Breast epithelium (tissue), 4 donors: ENCODE measurements around the gene HIC1. TPM values are rescaled to one million over a fixed set of nuclear protein-coding genes. Genes with fewer than 3 reads are reported as not detected.

ENCODE experiments used
- DNase-seq, 2 donors: peaks; one replicate each; pipeline ENCODE4 v3.0.0-alpha.2; 2019; ENCODE audit warnings: low spot score in 2 of 2
- H3K27ac ChIP-seq, 2 donors: fragments of 200-600 bp; sonication (generic) in 1 of 2; one replicate each; pipeline ENCODE4 v1.5.1; 2016 to 2019; ENCODE audit warnings: mild to moderate bottlenecking in 1 of 2
- H3K27me3 ChIP-seq, 2 donors: fragments of 200-600 bp; sonication (generic) in 1 of 2; one replicate each; pipeline versions ENCODE4 v1.5.1 to v1.6.0; 2017 to 2019; ENCODE audit warnings: control low read depth in 1 of 2, mild to moderate bottlenecking in 1 of 2
- H3K36me3 ChIP-seq: fragments of 200-600 bp; one replicate; pipeline ENCODE4 v1.5.1; 2019
- H3K4me1 ChIP-seq, 2 donors: fragments of 200-600 bp; sonication (generic); one replicate each; pipeline ENCODE4 v1.5.1; 2016 to 2019; ENCODE audit warnings: control low read depth in 1 of 2
- H3K4me3 ChIP-seq, 3 donors: fragments of 200-600 bp; sonication (generic); 1 replicate in 2 of 3; 2 replicates in 1 of 3; pipeline ENCODE4 v1.5.1; 2016 to 2019; ENCODE audit warnings: mild to moderate bottlenecking in 3 of 3, moderate library complexity in 2 of 3
- H3K9me3 ChIP-seq, 2 donors: fragments of 200-600 bp; sonication (generic) in 1 of 2; one replicate each; pipeline ENCODE4 v1.5.1; 2016 to 2019; ENCODE audit warnings: control low read depth in 1 of 2
- POLR2A ChIP-seq: fragments of 450-650 bp; IDR thresholded peaks from one replicate; pipeline ENCODE4 v1.6.1; 2016; ENCODE audit warnings: antibody characterized with exemption, mild to moderate bottlenecking, moderate library complexity
- POLR2AphosphoS5 ChIP-seq, 3 donors: sonication (generic); formaldehyde crosslinking; IDR thresholded peaks; one replicate each; pipeline ENCODE4 v1.6.1; 2017; ENCODE audit warnings: antibody characterized with exemption in 3 of 3
- intact Hi-C: fragments of 100-400 bp; cut with DNase I; formaldehyde crosslinking; loops from one replicate; pipeline ENCODE4 v1.15.1; 2023; ENCODE audit warnings: low total_unique reads
- total RNA-seq, 3 donors: library from RNA; depleted of rRNA; stranded (reverse); fragments of >200 nt; gene quantifications; one replicate each; pipeline ENCODE4 v1.1.0, GENCODE V29; 2016
- TF ChIP-seq, protein P1 (sequence below), 3 donors: fragments of 450-650 bp; IDR thresholded peaks; one replicate each; pipeline ENCODE4 v1.5.1; 2016 to 2017; ENCODE audit warnings: antibody characterized with exemption in 3 of 3, mild to moderate bottlenecking in 3 of 3, moderate library complexity in 3 of 3

Gene HIC1
- total RNA-seq, 3 donors from 2014 or later = 12.6 to 16.4 (median 12.7) TPM

DNA sequence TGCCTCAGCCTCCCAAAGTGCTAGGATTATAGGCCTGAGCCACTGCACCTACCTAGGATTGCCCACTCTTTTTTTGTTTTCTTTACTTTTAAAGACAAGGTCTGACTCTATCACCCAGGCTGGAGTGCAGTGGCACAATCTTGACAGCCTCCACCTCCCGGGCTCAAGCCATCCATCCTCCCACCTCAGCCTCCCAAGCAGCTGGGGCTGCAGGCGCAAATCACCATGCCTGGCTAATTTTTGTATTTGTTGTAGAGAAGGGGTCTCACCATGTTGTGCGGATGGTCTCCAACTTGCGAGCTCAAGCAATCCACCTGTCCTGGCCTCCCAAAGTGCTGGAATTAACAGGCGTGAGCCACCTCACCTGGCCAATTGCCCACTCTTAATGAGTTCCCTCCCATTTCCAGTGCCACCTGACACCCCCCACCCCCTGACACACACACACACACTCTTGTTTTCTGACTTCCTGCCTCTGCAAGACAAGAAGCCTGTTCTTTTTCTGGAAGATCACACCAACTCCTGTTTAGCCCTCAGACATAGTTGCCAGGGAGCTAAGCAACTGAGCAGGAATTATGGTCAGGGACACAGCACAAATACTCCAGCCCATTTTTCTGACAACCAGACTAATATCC, 10.5 kb upstream of the HIC1 start:
- DNase-seq = no peak
- H3K36me3 ChIP-seq = no peaks in the 10 kb centered on the region
- intact Hi-C loops = no loop called here
- TF ChIP-seq POLR2AphosphoS5 (IDR thresholded peaks at IDR 0.05) = no peak
- TF ChIP-seq POLR2A = no peak
- H3K4me1 ChIP-seq = peaks cover 5 to 6% of the 10 kb centered on the region in 2 donors
- H3K4me3 ChIP-seq = no peak overlapping the region
- H3K9me3 ChIP-seq = no peaks in the 10 kb centered on the region
- H3K27me3 ChIP-seq = no peaks in the 10 kb centered on the region
- H3K27ac ChIP-seq = peak overlapping the region; percentile 23 to 95

DNA sequence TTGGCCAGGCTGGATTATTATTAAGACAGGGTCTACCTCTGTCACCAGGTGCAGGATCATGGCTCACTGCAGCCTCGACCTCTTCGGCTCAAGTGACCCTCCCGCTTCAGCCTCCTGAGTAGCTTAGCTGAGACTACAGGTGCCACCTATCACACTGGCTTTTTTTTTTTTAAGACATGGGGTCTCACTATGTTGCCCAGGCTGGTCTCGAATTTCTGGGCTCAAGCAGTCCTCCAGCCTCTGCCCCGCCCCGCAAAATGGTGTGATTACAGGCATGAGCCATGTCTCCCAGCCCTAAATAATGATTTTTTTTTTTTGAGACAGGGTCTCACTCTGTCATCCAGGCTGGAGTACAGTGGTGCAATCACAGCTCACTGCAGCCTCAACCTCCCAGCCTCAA, 7.3 kb upstream of the HIC1 start:
- intact Hi-C loops = no loop called here
- Histone ChIP-seq H3K36me3 (no peaks in the 10 kb centered on the region), H3K27ac (no peak overlapping the region), H3K27me3 (no peaks in the 10 kb centered on the region), H3K4me1 (peaks cover 5 to 11% of the 10 kb centered on the region in 2 donors), H3K9me3 (no peaks in the 10 kb centered on the region), H3K4me3 (no peak overlapping the region)
- TF ChIP-seq POLR2A (no peak), POLR2AphosphoS5 (IDR thresholded peaks at IDR 0.05) (no peak)
- TF ChIP-seq, protein P1, sequence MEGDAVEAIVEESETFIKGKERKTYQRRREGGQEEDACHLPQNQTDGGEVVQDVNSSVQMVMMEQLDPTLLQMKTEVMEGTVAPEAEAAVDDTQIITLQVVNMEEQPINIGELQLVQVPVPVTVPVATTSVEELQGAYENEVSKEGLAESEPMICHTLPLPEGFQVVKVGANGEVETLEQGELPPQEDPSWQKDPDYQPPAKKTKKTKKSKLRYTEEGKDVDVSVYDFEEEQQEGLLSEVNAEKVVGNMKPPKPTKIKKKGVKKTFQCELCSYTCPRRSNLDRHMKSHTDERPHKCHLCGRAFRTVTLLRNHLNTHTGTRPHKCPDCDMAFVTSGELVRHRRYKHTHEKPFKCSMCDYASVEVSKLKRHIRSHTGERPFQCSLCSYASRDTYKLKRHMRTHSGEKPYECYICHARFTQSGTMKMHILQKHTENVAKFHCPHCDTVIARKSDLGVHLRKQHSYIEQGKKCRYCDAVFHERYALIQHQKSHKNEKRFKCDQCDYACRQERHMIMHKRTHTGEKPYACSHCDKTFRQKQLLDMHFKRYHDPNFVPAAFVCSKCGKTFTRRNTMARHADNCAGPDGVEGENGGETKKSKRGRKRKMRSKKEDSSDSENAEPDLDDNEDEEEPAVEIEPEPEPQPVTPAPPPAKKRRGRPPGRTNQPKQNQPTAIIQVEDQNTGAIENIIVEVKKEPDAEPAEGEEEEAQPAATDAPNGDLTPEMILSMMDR (IDR thresholded peaks at IDR 0.05) = no peak
- DNase-seq = no peak

DNA sequence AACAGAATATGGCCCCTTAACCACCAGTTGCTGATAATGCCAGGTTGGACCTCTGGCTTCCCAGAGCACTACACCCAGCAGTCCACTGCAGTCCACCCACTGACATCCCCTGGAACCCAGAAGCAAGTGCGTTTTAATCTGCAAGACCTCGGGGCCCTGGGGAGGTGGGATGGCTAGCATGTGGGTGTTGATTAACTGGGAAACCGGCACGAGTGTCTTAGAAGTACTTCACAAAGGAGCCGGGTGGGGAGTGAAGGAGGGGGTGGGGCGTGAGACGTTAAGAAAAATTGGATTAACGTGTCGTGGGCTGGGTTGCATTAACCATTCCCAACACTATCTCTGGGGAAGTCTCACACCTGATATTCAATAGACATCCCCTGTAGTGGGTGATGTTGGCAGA, 6.1 kb upstream of the HIC1 start:
- Histone ChIP-seq H3K4me1 (peaks cover 5 to 7% of the 10 kb centered on the region in 2 donors), H3K27ac (peak overlapping the region in 1 of 2 donors; percentile 84), H3K36me3 (no peaks in the 10 kb centered on the region), H3K9me3 (no peaks in the 10 kb centered on the region), H3K27me3 (no peaks in the 10 kb centered on the region), H3K4me3 (peak overlapping the region in 2 of 3 donors; percentile 71 to 99)
- TF ChIP-seq POLR2AphosphoS5 (IDR thresholded peaks at IDR 0.05) (no peak), POLR2A (no peak)
- TF ChIP-seq, protein P1 (IDR thresholded peaks at IDR 0.05) = no peak
- intact Hi-C loops = no loop called here
- DNase-seq = no peak

DNA sequence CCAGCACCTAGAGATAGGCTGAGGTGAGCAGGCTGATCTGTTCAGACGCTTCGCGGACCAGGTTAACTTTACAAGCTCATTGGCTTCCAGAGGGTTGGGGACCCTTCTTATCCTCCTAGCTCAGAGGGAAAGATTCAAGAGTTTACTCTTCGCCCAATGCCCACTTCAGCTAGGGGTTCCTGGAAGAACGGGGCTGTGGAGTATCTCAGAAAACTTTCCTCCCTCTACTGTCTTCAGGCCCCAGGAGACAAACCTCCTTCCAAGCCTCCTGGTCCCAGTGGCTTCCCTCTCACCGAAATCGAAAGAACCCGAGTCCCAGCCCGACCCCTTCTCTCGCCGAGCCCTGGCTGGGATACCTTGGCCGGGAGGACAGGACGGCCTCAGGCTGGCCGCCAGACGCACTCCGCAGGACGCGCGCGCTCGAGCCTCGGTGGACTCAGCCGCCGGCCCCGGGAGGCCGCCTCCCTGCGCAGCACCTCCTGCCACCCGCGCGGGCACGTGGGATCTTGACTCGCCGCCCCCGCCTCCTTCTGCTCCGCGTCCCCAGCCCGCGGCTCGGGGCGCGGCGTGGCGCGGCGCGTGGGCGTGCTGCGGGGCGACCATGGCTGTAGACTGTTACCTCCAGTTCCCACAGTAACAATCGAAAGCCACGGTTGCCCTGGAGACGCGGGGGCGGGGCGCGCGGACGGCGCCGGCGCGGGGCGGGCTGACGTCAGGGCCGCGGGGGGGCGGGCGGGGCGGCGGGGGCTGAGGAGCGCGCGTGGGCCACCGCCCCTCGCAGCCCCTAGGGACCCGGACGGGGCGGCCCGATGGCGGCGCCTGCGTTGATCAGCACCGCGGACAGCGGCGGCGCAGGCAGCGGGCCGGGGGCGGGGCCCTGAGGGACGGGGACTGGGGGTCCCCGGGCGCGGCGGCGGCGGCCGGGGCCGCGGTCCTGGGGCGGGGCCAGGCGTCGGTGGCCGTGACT, 5.3 kb upstream of the HIC1 start:
- Histone ChIP-seq H3K27ac (peak overlapping the region; percentile 65 to 84), H3K9me3 (no peaks in the 10 kb centered on the region), H3K4me1 (peaks cover 7 to 11% of the 10 kb centered on the region in 2 donors), H3K36me3 (no peaks in the 10 kb centered on the region), H3K4me3 (peak overlapping the region; percentile 66 to 99 (median 71)), H3K27me3 (no peaks in the 10 kb centered on the region)
- TF ChIP-seq POLR2AphosphoS5 (IDR thresholded peaks at IDR 0.05) = peak; percentile 43 to 66 (median 62)
- TF ChIP-seq, protein P1 (IDR thresholded peaks at IDR 0.05) = no peak
- TF ChIP-seq POLR2A = no peak
- intact Hi-C loops = no loop called here
- DNase-seq = peak; percentile 84

DNA sequence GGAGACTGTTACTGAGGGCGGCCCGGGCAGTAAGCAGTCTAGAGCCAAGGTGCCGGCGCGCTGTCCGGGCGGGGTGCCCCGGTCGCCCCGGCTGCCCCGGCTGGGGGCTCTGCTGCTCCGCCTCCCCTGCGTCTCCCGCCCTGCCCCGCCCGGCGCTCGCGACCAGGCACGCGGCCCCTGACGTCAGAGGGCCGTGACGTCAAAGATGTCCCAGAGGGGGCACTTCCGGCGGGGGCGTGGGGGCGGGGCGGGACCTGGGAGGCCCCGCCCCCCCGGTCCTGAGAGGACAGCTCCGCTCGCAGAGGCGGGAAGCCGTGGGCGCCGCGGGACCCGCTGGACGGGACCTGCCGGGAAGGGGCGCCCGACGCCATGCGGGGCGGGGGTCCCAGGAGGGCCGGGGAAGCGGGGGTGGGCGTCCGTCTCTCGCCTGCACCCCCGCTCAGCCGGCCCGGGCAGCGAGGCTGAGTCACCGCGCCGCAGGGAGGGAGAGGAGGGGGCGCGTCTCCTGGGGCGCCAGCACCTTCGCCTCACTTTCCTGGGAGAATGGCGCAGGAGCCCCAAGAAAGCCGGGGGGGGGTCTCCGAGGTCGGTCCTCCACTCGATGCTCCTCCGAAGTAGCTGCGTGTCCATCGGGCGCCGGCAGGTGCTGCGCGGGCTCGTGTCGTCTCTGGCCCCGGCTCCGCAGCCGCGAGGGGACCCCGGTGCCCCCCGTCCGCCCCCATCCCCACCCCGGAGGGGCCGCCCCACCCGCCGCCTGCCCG, 4.4 kb upstream of the HIC1 start:
- no peaks in the 10 kb centered on the region for H3K36me3 ChIP-seq
- H3K27ac ChIP-seq = peak overlapping the region; percentile 43 to 84
- H3K27me3 ChIP-seq = no peaks in the 10 kb centered on the region
- peaks cover 7 to 11% of the 10 kb centered on the region in 2 donors for H3K4me1 ChIP-seq
- H3K9me3 ChIP-seq = no peaks in the 10 kb centered on the region
- TF ChIP-seq POLR2A (no peak), POLR2AphosphoS5 (IDR thresholded peaks at IDR 0.05) (no peak)
- TF ChIP-seq, protein P1 (IDR thresholded peaks at IDR 0.05) = no peak
- peak overlapping the region; percentile 51 to 99 (median 71) for H3K4me3 ChIP-seq
- intact Hi-C loops = no loop called here
- peak in 1 of 2 donors; percentile 62 for DNase-seq
